ACHN (cell line): ENCODE results near the gene SENP2.
"Not testable (repeated sequence)": the region's sequence is repeated elsewhere in the genome, so short reads cannot be mapped to it uniquely, and the experiment has no call there.

Experiments
- DNase-seq: peaks from one replicate; pipeline ENCODE4 v3.0.0-alpha.2; 2015
- in situ Hi-C: cut with HindIII; loops from 2 replicates; pipeline ENCODE4 v1.10.0; 2017; ENCODE audit warnings: low sequenced_read_pairs, low pct_ligation_motif_present, low pct_unique_long_range_greater_than_20kb

Gene SENP2

GRCh38 chr3:185659942-185660921 is 74.1 kb downstream of the SENP2 start:
- peak; percentile 75 for DNase-seq
- in situ Hi-C loops, result no loop called here

- in situ Hi-C loops, DNase-seq: not testable (repeated sequence)
Measured at GRCh38 chr3:185661296-185661695, 75.2 kb downstream of the SENP2 start.

- no peak for DNase-seq
- in situ Hi-C loops, result no loop called here
Measured at GRCh38 chr3:185661772-185662171, 75.7 kb downstream of the SENP2 start.

GRCh38 chr3:185663929-185664328 is 77.8 kb downstream of the SENP2 start:
- DNase-seq, result no peak
- in situ Hi-C loops, result no loop called here

DNA sequence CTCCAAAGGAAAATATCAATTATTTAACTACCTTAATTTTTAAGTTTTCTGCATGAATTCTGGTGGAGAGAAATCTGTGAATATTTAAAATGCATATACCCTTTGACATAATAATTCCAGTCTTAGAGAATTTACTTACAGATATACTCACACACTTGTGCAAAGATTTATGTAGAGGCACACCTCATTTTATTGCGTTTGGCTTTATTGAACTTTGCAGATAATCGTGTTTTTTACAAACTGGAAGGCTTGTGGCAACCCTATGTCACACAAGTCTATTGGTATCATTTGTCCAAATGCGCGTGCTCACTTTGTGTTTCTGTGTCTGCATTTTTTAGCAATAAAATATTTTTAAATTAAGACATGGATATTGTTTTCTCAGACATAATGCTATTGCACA is 81.5 kb downstream of the SENP2 start:
- in situ Hi-C loops, result no loop called here

DNA sequence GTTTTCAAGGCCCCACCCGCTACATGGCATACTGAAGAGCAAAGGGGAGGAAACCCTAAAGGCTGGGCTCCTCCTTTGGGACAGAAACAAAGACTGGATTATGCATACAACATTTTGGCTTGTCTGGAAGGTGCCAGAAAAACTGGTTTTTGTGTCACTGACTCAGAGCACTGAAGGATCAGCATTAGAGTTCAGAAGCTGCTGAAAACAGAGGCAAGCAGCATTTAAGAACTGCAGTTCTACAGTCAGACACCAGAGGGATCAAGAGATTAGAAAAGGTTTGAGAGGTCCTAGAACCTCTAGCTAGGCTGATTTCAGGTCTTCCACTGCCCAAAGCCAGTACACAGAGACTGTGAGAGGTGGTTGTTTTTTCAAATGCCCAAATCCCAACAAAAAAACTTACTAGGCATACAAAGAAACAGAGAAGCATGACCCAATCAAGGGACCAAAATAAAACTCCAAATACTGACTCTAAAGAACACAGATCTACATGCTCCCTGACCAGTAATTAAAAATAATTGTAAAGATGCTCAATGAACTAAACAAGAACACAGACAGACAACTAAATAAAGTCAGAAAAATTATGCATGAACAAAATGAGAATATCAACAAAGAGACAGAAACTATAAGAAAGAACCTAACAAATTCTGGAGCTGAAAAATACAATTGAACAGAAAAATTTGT is 91.2 kb downstream of the SENP2 start:
- in situ Hi-C loops, result no loop called here
- peak; percentile 67 for DNase-seq

More for the DNA sequence above, 81.5 kb downstream of the SENP2 start:
- DNase-seq, result no peak

DNA sequence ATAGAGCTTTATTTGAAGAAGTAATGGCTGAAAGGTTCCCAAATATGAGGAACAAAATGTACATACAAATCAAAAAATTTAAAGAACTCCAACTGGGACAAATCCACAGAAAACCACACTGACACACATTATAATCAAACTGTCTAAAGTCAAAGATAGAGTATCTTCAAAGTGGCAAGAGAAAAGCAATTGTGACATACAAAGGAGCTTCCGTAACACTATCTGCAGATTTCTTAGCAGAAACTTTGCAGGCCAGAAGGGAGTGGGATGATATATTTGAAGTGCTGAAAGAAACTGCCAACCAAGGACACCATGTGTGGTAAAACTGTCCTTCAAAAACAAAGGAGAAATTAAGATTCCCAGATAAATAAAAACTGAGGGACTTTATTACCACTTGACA is 91.9 kb downstream of the SENP2 start:
- in situ Hi-C loops, result no loop called here
- DNase-seq, result no peak

DNA sequence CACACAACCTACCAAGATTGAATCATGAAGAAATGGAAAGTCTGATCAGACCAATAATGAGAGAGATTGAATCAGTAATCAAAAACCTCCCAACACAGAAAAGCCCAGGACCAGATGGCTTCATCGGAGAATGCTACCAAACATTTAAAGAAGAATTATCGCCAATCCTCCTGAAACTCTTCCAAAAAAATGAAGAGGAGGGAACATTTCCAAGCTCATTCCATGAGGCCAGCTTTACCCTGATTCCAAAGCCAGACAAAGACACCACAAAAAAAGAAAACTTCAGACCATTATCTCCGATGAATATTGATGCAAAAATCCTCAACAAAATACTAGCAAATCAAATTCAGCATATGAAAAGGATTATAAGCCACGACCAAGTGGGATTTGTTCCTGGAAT is 94.1 kb downstream of the SENP2 start:
- DNase-seq, result no peak
- in situ Hi-C loops, result no loop called here
